ENCODE measurements around the gene ZFAND2A. TPM values are rescaled to one million over a fixed set of nuclear protein-coding genes. Genes with fewer than 3 reads are reported as not detected.

The ZFAND2A gene
- total and polyA plus RNA-seq, 4 donors: 17.3 to 44.3 (median 30.0) TPM

GRCh38 chr7:1110358-1110757 lies 49.6 kb downstream of the ZFAND2A start:
- ATAC-seq (ENCODE audit: insufficient read depth, low FRiP score) (no peak), DNase-seq (no peak)
- Histone ChIP-seq H3K27ac (ENCODE audit: low read depth in 1 of 2, low read length in 1 of 2) (no peak overlapping the region), H3K9me3 (ENCODE audit: control insufficient read depth in 4 of 4, insufficient read depth in 3 of 4, low read length in 3 of 4) (no peaks in the 10 kb centered on the region), H3K9ac (ENCODE audit: insufficient read depth in 1 of 2, low read length in 2 of 2) (no peak overlapping the region), H3K4me3 (no peak overlapping the region), H3K36me3 (ENCODE audit: control insufficient read depth in 4 of 4, insufficient read depth in 4 of 4, low read length in 4 of 4) (peaks cover 0 to 5% (median under 1%) of the 10 kb centered on the region in 4 donors), H3K4me1 (ENCODE audit: control insufficient read depth in 5 of 5, insufficient read depth in 5 of 5, low read length in 5 of 5) (peaks cover 0 to 3% (median 0%) of the 10 kb centered on the region in 5 donors), H3K27me3 (ENCODE audit: control insufficient read depth in 3 of 3, insufficient read depth in 3 of 3, low read length in 2 of 3) (no peaks in the 10 kb centered on the region)
- 94 to 98% methylated on average over 28 of the region's 28 CpGs for WGBS, 2 donors
- no peak for TF ChIP-seq CTCF (IDR thresholded peaks at IDR 0.05; ENCODE audit: control extremely low read depth, extremely low read depth)

GRCh38 chr7:1109581-1110310 lies 50.2 kb downstream of the ZFAND2A start:
- H3K27me3 ChIP-seq (ENCODE audit: control insufficient read depth in 3 of 3, insufficient read depth in 3 of 3, low read length in 2 of 3): no peaks in the 10 kb centered on the region
- TF ChIP-seq CTCF (IDR thresholded peaks at IDR 0.05; ENCODE audit: control extremely low read depth, extremely low read depth): no peak
- no peak overlapping the region for H3K27ac ChIP-seq (ENCODE audit: low read depth in 1 of 2, low read length in 1 of 2)
- 92 to 96% methylated on average over 54 to 55 of the region's 55 CpGs for WGBS, 2 donors
- ATAC-seq (ENCODE audit: insufficient read depth, low FRiP score) (no peak), DNase-seq (no peak)
- no peak overlapping the region for H3K9ac ChIP-seq (ENCODE audit: insufficient read depth in 1 of 2, low read length in 2 of 2)
- no peak overlapping the region for H3K4me3 ChIP-seq
- H3K4me1 ChIP-seq (ENCODE audit: control insufficient read depth in 5 of 5, insufficient read depth in 5 of 5, low read length in 5 of 5): peaks cover 0 to 3% (median 0%) of the 10 kb centered on the region in 5 donors
- no peaks in the 10 kb centered on the region for H3K9me3 ChIP-seq (ENCODE audit: control insufficient read depth in 4 of 4, insufficient read depth in 3 of 4, low read length in 3 of 4)
- H3K36me3 ChIP-seq (ENCODE audit: control insufficient read depth in 4 of 4, insufficient read depth in 4 of 4, low read length in 4 of 4): peaks cover 0 to 5% (median under 1%) of the 10 kb centered on the region in 4 donors

GRCh38 chr7:1108264-1108920 lies 51.6 kb downstream of the ZFAND2A start:
- Histone ChIP-seq H3K4me1 (ENCODE audit: control insufficient read depth in 5 of 5, insufficient read depth in 5 of 5, low read length in 5 of 5) (peaks cover 0 to 3% (median 0%) of the 10 kb centered on the region in 5 donors), H3K27me3 (ENCODE audit: control insufficient read depth in 3 of 3, insufficient read depth in 3 of 3, low read length in 2 of 3) (no peaks in the 10 kb centered on the region), H3K4me3 (no peak overlapping the region), H3K9ac (ENCODE audit: insufficient read depth in 1 of 2, low read length in 2 of 2) (no peak overlapping the region), H3K36me3 (ENCODE audit: control insufficient read depth in 4 of 4, insufficient read depth in 4 of 4, low read length in 4 of 4) (peaks cover 0 to 2% (median under 1%) of the 10 kb centered on the region in 4 donors), H3K9me3 (ENCODE audit: control insufficient read depth in 4 of 4, insufficient read depth in 3 of 4, low read length in 3 of 4) (no peaks in the 10 kb centered on the region), H3K27ac (ENCODE audit: low read depth in 1 of 2, low read length in 1 of 2) (no peak overlapping the region)
- no peak for TF ChIP-seq CTCF (IDR thresholded peaks at IDR 0.05; ENCODE audit: control extremely low read depth, extremely low read depth)
- 63 to 70% methylated on average over 25 to 30 of the region's 30 CpGs for WGBS, 2 donors
- no peak for DNase-seq
- ATAC-seq (ENCODE audit: insufficient read depth, low FRiP score): no peak

Measured in lung (tissue), 12 donors.